HG03432 (cell line): Measurements from ENCODE around the gene GSG1L.

ENCODE experiments used
- ATAC-seq: cut with Tn5 transposase; IDR thresholded peaks from one replicate; pipeline ENCODE4 v1.9.1; 2021; ENCODE audit warnings: mild to moderate bottlenecking, moderate library complexity; ENCODE audit not compliant: unreplicated experiment

Gene GSG1L

GRCh38 chr16:27800817-27801216 is 262.7 kb downstream of the GSG1L start:
- ATAC-seq: no peak

DNA sequence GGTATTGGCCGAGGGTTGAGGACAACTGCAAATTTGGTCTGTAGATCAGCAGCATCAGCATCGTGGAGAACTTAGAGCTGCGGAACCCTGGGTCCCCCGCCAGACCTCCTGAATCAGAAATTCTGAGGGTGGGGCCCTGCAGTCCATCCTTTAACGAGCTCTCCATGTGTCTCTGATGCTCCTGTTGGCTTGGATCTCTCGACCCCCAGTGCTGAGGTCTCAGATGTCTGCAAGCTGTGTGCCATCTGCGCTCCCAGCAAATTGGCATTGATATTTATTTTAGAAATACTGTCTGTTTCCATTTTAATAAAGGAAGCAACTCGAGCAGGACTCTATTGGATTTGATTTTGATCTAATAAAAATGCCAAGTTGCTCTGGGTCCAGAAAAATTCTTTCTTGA is 263.6 kb downstream of the GSG1L start:
- no peak for ATAC-seq

- ATAC-seq: no peak
Observed at GRCh38 chr16:27798241-27798640, 265.3 kb downstream of the GSG1L start.

- no peak for ATAC-seq
Observed at GRCh38 chr16:27795992-27796614, 267.4 kb downstream of the GSG1L start.

- ATAC-seq: no peak
Observed at GRCh38 chr16:27793249-27793622, 270.3 kb downstream of the GSG1L start.

DNA sequence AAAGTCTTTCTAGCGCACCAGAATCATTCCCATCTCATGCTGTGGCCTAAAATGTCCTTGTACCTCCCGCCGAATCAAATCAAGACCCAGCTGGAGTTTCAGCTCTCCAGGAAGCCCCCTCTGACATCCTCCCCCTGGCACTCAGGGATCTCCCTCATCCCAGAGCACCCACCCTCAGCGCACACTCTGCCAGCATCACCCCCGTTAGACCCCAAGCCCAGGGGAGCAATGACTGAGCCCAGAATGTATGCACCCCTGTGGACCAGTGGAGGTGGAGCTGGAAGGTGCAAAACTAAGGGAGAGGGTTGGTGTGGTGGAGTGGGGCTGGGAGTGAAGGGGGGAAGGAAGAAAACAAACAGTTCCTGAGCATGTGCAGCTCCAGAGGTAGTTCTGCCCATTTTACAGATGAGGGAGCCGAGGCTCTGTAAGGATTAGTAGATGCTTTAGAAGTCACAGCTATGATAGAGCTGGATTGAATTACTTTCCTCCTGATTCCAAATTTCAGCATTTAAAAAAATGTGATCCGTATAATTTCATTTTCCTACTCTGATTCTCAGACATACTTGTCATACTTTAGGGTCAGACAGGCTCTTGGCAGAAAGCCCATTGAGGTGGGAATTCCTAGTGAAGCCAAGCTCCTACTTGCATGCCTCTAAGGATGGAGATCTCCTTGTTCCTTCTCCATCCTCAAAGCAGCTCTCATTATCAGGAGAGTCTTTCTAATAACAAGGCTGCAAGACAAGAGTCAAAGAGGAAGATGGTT is 270.8 kb downstream of the GSG1L start:
- ATAC-seq: no peak

DNA sequence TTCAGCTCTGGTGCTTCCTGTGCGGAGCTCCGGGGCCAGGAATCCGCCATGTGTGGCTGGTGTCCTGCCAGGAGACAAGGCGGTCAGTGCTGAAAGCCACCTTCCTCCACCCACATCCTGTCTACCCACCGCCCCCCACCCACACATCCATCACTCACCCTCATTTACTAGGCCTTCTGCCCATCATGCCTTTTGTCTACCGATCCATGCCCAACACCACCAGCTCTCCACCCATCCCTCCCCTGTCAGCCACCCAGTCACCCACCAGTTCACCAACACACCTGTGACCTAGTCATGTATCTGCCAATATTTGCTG is 272.2 kb downstream of the GSG1L start:
- no peak for ATAC-seq

GRCh38 chr16:27790546-27791403 is 272.7 kb downstream of the GSG1L start:
- no peak for ATAC-seq

DNA sequence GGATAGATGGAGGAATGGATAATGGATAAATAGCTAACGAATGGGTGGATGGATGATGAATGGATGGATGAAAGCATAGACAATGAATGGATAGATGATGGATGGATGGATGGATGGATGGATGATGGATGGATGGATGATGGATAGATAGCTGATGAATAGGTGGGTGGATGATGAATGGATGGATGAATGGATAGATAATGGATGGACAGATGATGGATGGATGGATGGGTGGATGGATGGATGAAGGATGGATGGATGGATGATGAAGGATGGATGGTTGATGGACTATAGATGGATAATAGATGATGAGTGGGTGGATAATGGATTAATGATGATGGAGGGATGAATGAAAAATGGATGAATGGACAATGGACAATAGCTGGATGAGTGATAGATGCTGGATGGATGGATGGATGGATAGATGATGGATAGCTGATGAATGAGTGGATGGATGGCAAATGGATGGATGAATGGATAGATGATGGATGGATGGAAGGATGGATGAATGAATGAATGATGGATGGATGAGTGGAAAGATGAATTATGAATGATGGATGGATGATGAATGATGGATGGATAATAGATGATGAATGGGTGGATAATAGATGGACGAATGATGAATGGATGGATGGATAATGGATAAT is 273.8 kb downstream of the GSG1L start:
- no peak for ATAC-seq

DNA sequence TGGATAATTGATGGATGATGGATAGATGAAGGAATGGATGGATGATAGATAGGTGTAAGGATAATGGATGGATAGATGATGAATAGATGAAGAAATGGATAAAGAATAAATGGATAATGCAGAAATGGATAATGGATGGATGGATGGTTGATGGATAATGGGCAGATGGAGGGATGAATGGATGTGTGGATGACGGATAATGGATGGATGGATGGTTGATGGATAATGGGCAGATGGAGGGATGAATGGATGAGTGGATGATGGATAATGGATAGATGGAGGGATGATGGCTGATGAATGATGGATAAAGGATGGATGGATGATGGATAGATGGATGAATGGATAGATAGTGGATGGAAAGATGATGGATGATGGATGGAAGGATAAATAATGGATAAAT is 274.4 kb downstream of the GSG1L start:
- no peak for ATAC-seq

GRCh38 chr16:27787665-27788064 is 275.8 kb downstream of the GSG1L start:
- no peak for ATAC-seq

DNA sequence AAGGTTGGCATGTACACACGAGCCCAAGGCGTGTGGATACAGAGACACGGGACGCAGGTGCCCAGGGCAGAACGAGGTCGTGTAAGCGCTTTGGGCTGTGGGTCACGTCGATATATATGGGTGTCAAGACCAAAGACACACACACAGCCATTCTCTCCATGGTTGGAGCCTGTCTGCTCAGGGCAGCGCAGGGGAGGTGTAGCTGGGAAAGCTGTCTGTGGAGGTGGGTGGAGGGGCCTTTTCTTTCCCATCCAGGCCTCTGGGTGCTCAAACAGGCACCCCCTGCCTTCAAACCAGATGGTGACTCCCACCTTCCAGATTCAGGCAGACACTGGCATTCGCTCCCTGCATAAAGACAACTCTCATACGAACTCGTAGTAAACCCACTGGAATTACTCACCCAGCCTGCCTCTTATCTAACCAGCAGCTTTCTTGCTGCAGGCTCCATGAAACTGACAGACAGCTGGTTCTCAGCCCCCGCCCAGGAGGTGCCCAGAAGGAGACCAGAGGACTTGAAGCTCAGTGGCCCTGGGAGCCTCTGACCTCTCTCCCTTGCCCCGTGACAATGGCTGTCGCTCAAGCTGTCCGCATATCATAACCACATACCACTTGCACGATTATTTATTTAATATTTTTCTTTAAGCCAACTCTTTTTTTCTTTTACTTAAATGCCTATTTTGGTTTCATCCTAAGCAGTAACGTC is 276.4 kb downstream of the GSG1L start:
- no peak for ATAC-seq

- no peak for ATAC-seq
Observed at GRCh38 chr16:27786221-27786922, 277.1 kb downstream of the GSG1L start.

- ATAC-seq: no peak
Observed at GRCh38 chr16:27785307-27785678, 278.2 kb downstream of the GSG1L start.

DNA sequence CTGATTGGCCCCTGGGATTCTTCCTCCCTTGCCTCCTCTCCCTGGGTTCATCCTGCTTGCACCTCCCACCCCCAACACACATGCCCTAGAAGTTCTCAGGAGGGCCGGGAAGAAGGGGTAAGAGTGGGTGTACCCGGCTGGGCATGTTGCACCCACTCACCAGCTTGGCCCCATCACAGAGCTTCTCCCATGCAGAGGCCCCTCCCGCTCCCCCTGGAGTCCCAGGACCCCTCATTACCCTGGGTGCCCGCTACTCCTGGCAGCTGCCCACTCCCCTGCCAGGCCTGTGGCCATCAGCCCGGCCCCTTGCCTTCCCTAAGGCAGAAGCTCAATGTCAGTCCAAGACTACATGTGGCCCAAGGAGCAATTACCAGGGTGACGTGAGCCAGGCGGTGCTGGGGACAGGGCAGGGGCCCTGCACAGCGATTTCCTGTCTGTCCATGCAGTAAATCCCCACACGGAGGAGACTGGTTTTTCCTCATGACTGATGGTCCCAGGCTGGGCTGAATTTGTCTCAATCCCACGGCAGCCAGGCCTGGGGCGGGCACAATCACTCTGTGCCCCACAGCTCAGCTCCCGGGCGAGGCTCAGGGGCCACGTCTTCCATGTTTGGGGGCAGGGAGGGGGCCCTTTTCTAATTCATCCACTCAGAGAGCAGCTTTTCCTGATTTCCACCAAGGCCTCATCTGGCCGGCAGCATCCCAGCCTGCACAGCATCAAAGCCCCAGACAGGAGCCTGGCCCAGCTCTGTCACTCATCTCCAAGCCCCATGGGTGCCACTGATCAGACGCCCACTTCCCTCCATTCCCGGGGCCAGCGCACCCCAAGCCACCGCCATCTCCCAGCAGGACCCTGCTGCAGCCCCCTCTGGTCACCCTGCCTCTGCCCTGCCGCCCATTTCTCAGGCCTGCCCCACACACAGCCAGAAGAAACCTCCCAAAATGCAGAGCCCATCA is 278.9 kb downstream of the GSG1L start:
- no peak for ATAC-seq

DNA sequence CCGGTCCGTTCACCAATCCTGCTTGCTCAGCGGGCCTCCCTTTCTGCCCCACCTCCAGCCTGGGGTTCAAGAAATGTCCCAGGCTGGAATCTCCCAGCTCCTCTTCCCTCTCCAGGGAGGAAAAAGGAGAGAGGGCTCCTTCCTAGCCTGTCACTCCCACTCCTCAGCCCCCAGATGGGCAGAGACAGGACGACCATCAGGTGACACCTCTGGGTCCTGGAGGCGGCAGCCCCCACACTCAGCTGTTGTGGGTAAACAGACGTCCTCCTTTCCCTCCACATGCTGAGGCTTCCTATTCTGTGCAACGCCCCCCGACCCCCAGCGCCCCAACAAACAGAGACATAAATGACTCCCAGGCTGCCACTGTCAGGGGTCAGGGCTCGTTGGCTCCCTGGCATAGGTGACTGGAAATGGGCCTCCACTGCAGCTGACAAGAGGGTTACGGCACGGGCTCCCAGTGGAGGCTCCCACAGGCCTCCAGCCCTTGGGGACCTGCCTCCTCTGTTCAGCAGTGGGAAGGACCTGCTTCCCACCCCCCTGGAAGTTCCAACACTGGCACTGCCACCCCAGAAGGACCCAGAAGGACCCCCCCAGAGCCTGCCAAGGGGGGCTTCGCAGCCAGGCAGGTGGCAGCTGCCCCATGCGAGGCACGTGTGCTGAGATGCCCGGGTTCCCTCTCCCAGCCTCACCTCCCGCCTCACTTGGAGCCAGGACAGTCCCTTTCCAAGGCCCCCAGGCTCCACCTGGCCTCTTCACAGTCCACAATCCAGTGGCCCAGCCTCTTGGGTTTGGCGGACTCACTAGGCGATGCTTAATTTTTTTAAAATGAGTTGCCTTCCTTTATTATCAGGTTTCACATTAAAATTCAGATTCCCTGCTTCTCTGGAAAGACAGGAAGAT is 281.3 kb downstream of the GSG1L start:
- no peak for ATAC-seq

- no peak for ATAC-seq
Observed at GRCh38 chr16:27781195-27781524, 282.4 kb downstream of the GSG1L start.

GRCh38 chr16:27780468-27781194 is 282.9 kb downstream of the GSG1L start:
- no peak for ATAC-seq
